Fibroblast of skin of scalp (primary cell): ENCODE measurements around the gene AVPR2.
A peak's percentile ranks its signal among the peaks of the same experiment; 100 is the strongest.

Source experiments
- DNase-seq: peaks from one replicate; pipeline ENCODE4 v3.0.0-alpha.2; 2013

The AVPR2 gene

DNA sequence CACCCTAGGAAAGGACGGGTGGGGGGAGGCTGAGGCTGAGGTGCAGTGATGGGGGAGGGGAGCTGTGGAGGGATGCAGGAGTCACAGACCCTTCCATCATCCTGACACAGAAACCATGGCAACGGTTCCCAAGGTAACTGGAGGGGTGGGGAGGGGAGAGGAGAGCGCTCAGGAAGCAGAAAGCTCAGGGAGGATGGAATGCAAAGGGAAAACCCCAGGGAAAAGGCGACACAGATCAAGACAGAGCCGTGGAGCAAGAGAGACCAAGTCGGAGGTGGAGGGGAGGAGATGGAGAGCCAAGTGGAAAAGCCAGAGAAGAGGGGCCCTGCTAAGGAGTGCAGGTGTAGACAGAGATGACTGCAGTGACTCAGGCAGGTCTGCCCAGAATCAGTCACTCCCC, 33.0 kb upstream of the AVPR2 start:
- DNase-seq: no peak

DNA sequence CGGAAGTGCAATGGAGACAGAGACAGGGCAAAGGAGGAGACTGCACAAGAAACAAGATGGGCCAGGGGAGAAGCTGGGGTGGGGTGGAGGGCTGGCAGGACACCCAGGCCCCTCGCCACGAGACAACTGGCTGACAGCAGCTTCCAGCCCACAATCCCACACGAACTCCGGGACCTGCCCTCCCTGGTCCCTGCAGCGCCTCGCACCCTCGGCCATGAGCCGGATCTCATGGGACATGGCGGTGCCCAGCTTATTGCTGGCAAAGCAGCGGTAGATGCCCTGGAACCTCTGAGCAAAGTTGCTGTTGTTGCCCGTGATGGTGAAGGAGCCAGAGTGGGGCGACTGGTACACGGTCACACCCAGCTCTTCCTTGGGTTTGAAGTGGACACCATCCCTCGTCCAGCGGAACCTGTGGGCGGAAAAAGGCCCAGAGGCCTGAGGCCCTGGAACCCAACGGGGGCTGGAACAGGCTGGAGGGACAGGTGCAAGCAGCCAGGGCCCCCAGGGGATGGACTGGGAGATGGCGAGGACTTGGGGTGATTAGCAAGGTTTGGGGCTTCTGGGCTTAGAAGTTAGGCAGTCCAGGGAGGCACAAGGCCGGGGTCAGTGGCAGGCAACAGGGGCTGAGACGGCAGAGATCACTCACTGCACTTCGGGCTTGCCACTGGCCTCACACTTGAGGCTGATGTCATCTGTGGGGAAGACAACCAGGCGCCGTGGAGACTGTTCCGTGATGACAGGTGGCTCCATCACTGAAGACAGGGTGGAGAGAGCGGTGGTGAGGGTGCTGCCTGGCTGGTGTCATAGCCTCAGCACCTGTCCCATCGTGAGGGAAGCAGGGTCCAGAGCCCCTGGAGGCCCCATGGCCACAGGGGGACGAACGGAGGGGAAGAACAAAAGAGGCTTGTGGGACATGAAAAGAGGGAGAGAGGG, 32.3 kb upstream of the AVPR2 start:
- no peak for DNase-seq

DNA sequence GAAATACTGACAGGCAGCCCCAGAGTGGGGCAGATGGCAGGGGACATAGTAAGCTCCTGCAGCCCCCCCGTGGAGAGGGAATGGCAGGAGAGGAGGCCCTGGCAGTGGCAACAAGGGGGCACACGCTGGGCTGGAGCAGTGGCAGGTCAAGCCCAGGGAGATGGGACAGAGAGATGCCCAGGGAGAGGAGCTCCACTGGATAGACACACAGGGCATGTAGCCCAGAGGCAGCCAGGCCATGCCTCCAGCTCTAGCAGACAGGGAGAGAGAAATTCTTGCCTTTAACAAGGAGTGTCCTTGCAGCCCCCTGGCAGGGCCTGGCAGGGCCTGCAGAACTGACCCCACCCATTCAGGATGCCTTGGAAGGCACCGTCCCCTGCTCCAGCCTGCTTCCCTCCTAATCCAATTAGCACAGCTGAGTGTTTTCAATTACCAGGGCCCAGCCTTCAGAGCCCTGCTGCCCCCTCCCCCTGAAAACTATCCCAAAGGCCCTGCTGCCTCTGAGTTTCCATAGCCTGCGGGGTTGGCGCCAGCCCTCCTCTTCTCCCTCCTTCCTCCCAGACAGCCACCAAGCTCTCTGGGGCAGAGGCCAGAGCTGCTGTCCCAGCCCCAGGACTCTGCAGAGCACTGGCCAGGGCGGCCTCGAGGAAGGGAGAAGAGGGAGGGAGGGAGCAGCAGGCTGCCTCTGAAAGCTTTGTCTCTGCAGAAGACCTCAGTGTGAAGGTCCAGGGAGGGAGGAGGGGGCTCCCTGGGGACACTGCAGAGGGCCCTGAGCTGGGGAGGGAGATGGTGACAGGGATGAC, 31.0 kb upstream of the AVPR2 start:
- DNase-seq: no peak

DNA sequence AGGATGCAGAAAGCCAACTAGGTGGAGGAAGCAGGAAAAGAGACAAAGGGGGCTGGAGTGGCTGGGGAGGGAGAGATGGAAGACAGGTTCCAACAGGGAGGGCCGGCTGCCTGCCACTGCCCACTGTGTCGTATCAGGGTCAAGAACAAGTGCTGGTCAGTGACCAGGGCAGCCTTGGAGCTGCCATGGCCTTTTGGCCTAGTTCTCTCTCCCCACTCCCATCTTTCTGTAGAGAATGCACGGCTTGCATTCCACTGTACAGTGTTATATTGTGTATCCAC, 30.4 kb upstream of the AVPR2 start:
- DNase-seq: no peak

DNA sequence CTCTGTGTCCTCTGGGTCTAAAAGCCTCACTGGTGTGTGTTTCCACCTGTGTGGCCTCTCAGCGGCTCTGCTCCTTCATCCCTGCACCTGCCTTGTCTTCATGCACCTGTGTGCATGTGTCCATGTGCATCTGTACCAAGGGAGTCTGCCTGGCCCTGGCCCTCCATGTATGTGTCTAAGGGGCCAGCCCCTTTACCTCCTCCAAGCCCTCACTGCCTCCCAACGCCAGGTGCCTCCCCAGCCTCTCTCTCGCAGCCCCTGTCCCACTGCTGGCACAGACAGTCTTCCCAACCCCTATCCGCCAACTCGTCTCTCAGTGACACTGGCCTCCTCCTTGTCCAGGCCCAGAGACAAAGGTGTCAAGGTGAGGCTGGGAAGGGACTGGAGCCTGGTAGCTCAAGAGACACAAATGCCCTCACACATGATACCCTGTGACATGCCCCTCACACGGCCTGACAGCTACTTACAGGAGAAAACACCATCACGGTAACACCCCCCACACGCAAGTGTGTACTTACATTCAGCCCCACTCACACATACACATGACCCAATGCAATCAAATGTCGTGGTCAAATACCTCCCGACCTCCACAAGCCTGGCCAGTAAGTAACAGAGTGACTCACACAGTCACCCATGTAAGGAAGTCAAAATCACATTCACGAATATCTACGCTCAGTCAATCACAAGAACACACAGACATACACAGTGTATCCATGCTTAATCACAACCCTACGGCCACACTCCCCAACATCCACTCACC, 29.9 kb upstream of the AVPR2 start:
- DNase-seq: no peak

DNA sequence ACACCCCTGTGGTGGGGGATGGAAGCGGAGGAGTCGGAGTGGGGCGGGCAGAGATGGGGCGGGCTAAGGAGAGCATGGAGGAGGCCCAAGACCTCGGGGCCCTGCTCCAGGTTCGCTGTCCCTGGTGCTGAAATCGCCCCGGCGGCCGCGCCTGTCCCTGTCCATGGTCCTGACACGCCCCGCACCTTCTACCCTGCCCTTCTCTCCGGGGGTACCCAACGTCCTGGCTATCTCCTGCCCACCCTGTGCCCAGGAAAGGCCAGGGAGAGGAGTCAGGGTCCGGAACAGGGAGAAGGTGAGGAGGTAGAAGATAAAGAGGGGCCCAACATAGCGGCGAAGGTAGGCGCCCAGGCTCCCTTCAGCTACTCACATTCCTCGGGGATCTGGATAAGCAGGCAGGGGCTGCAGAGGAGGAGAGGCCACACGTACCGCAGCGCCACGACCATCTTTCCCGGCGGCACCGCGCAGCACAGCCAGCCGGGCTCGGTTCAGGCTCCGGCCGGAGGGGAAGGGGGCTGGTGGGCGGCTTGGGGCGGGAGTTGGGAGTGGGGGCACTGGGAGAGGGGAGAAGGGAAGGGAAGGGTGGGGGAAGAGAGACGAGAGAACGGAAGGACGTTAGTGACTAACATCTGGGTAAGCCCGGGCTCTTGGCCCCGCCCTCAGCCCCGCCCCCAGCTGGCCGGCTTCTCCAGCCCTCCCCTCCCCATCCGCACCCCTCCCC, 28.9 kb upstream of the AVPR2 start:
- peak; percentile 27 for DNase-seq

DNA sequence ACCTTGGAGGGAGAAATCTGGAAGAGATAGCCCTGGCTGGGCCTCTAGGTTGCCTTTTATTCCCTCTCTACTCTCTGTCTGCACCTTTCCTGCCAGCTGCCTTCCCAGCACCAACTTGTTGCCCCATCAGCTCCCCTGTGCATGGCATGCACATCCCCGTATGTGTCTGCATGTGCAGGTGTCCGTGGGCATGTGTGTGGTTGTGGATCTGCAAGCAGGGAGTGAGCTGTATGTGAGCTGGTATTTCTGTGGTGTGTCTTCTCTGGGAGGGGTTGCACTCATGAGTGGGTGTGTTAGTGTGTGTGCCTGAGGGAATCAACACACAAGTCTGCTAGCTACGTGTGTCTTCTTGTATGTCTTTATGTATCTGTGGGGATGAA, 28.4 kb upstream of the AVPR2 start:
- DNase-seq: no peak

DNA sequence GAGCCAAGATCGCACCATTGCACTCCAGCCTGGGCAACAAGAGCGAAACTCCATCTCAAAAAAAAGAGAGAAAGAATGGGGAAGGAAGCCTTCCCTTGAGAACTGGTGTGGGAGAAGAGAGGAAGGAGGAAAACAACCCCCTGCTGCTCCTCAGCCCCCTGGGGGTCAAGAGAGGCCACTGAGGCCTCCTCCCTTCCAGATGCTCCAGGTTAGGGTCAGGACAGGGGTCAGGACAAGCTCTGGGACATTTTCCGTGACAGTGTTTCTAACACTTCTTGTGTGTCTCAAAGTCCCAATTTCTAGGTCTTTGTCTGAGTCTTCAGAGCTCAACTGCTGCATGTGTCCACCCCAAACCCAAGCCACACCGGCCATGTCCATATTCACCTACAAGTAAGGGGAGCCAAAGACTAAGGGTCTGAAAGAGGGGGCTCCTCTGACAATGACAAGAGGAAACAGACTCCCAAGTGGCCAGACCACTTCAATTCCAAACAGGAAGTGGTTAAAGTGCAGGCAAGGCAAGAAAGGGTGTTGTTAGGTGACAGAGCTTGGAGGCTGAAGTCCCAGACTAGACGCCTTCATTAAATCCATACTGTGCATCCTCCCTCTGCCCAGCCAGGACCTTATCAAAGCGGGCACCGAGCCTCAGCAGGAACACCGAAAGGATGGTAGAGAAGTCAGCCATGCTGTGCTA, 26.8 kb upstream of the AVPR2 start:
- no peak for DNase-seq

DNA sequence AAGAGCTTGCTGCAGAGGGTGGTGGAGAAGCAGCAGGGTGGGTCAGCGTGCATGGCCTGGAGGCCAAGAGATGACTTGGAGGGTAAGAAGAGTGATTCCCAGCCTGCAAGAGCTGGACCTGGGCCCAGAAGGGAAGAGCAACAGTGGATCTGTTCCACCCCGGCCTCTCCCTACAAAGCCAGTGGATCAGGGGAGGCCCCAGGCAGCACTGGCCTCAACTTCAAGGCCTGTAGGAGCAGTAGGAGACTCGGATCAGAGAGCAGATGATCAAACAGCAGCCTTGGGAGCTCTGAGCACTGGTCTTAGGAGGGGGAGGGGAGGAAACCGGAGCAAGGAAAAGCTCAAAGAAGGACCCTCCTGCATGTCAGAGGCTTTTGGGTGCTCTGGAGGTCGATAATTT, 26.1 kb upstream of the AVPR2 start:
- DNase-seq: no peak

DNA sequence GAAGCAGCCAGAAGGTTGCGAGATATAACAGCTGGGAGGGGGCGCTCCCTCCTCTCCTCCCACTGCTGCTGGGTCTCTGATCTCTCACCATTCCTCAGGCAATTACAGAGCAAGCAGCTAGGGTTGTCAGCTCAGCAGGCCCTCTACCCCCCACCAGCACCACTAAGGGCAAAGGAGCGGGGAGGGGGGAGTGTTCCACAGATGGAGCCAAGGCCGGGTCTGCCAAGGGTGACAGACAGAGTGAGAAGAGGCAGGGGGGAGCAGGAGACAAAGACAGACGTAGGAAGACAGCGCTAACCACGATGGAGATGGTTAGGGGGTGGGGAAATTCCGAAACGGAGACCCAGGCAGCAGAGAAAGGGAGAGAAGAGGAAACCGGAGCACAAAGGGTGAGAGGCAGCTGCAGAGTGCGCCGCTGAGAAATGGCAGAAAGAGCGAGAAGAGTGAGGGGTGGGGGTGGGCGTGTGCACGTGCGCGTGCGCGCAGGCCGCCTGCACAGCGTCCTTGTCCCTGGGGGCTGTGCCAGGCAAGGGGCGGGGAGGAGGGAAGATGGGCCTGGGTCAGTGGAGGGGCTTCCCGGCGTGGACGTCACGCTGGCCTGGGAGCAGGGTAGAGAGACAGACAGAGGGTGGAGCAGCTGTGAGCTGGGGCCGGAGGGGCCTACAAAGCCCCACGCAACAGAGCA, 25.4 kb upstream of the AVPR2 start:
- DNase-seq: no peak

DNA sequence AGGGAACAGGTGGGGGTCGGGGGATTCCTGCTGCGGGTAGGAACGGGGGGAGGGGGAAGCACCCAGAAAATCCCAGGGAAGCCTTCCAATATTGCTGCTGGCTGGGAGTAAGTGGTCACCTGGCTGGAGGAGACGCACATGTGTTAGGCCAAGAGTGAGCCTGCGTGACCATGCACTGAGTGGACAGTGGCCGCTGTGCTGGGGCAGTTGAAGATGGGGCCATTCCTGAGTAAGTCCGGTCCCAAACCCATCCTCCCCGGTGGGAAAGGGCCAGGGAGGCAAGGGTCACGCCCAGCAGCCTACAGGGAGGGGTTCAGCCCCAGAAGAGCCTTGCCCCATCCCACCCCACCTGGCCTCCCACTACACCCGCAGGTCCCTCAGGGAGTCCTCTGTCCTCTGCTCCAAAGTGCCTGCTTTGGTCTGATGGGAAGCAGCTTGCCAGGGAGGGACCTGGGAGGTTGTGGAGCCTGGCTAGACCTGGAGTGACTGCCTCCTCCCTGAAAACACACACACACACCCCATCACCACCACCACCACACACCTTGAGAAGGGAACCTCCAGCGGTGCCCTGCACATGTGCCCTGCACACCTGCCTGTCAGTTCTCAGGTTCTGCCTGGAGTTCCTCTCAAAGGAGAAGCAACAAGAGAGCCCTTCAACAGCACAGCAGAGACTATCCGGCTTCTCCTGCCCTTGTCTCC, 24.6 kb upstream of the AVPR2 start:
- no peak for DNase-seq

DNA sequence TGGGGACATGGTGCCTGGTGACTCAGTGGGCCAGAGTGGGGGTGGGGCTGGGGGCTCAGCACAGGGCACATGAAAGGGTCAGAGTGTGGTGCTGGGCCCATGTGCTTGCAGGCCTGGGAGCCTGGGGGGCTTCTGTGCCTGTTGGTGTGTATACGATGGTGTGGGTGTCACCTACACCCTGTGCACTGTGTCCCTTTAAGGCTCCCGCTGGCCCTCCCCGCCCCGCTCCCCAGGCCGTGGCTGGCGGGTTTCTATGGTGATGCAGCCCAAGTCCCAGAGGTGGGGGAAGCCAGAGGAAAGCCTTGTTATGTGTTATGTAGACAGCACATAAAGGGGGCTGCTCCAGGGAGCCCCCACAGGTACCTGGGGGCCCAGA, 24.0 kb upstream of the AVPR2 start:
- DNase-seq: no peak

DNA sequence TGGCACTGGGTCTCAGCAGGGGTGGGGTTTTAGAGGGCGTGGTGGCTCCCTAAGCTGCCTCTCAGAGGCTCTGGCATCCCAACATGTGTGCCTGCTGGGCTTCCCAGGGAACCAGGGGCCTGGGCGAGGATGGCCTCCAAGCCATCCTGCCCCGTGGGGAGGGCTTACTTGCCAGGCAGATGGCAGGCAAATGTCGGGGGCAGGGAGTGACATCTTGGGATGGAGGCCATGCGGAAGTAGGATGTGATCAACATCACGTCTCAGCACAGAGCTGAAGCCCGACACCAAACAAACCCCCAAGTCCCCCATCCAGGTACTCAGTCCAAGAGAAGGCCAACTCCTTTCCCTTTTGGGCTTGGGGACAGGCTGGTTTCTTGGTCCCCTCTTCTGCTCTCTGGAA, 23.2 kb upstream of the AVPR2 start:
- DNase-seq: no peak

DNA sequence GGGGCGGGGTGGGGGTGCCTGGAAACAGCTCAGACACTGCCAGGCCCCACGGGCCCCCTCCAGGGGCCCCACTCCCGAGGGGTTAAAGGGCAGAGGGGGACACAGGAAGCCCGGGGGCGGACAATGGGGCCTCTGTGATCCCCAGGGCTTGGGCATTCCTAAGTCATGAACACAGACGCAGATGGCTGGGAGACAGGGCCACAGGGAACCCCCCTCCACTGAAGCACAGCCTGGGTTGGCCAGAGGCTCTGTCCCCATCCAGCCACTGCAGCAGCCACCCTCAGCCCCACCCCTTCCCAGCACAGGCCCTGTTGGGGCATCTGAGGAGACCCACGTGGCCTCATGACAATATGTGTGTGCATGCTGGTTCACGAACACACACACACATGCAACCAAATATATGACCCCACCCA, 22.4 kb upstream of the AVPR2 start:
- DNase-seq: no peak

DNA sequence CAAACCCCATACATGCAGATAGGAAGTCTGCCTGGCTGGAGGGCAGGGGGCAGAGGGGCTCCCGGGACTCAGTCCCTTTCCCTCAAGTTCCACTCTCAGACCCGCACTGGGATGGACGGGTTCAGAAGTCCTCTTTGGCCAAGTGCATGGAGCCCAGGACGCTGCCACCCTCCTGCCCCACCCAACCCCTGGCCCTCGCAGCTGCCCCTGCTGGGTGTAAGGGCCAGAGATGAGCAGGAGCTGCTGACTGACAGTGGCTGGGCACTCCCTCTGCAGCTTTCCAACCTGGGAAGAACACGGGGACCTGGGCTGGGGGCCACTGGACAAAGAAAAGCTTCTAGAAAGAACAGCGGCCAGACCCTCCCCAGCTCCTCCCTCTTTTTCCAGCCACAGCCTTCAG, 21.9 kb upstream of the AVPR2 start:
- DNase-seq: no peak

DNA sequence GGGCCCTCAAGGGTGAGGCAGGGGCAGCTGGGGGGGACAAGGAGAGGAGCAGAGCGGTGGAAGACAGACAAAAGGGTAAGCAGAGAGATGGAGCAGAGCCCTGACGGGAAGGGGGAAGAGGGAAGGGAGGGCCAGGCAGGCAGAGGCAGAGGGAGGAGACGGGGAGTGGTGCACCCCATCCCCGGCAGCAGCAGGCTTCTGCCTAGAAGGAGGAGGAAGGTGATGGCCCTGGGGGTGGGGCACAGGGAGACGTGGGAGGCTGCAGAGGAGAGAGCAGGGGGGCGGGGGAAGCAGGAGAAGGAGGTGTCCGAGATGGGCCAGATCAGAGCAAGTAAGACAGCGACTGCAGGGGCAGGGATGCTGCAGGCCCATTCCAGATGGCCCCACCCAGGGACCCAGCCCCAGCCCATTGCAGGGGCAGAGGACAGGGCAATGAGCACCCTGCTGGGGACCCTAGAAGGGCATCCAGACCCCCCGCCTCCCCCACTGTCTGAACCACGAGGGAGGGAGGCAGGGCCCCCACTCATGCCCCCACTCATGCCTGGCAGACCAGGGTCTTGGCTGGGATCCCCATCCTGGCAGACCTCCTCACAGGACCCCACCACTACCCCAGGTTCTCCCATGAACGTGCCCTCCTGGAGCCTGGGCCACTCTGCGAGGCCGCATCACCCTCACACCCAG, 21.2 kb upstream of the AVPR2 start:
- DNase-seq: no peak

DNA sequence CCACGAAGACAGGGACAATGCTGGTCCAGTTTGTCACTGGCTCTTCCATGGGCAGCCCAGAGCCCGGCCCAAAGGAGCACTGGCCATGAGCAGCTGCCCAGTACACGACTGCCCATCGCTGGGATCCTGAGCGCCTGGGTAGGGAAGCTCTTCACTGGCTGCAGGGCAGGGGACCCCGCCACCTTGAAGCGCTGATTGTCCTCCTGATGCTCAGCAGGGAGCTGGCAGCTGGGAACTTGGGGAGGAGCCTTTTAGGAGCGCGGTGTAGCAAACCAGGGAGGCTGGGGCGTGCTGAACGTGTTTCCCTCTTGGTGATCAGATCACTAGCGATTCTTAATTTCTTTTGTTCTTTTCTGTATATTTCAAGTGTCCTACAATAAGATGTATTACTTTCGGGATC, 20.3 kb upstream of the AVPR2 start:
- DNase-seq: no peak

DNA sequence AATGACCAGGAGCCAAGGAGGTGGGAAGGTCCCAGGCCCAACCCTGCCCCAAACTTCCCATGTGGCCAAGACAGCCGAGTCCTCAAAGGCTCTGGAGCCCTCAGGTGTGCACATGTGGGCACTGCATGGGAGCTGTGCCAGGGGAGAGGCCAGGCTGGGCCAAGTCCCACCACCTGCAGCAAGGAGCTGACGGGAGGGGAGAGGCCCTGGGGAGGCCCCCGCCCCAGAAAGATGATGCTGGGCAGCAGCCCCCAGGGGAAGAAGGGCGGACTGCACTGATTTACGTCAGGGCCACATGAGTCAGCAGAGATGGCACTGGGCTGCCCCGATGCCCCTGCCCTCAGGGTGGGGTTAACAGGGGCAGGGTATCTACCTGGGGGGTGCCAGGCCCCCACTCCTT, 19.9 kb upstream of the AVPR2 start:
- DNase-seq: no peak

DNA sequence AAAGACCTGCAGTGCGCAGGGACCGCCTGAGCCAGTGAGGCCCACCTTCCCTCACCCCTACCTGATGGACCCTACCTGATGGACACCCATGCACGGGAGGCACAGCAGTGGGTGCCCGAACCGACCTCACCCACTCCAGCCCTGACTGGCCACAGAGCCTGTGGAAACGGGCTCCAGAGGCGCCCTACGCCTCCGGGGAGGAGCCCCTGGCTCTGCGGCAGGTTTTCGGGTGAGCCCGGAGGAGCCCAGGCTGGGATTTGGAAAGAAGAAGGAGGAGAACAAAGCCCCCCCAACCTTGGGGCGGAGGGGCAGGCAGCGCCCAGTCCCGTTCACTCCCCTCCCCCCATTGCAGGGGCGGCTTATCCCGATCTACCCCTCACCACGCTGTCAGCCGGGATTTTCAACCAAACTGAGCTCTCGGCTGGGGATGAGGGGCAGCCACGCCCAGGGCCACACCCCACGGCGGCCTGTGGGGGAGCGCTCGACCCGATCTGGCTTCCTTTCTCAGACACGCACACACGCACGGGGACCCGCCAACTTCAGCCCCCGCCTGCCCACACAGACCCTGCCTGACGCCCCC, 19.2 kb upstream of the AVPR2 start:
- no peak for DNase-seq
